H1 (cell line): Measurements from ENCODE around the gene TRIM60. TPM values are rescaled to one million over a fixed set of nuclear protein-coding genes. Genes with fewer than 3 reads are reported as not detected.

Experiments
- CTCF ChIA-PET: fragments of 300-600 bp; sonication (Branson Sonifier 250); formaldehyde crosslinking; loops from one replicate; lab custom pipeline; 2021; ENCODE audit not compliant: partially characterized antibody; lab: Charles Lee
- POLR2A ChIA-PET: fragments of 300-600 bp; sonication (Branson Sonifier 250); formaldehyde crosslinking; loops from one replicate; lab custom pipeline; 2021; ENCODE audit warnings: inconsistent platforms; ENCODE audit not compliant: partially characterized antibody; lab: Charles Lee
- DNase-seq, 2 experiments: peaks; one replicate each; pipeline versions ENCODE4 v3.0.0 to v3.0.0-alpha.2; 2010 to 2022; ENCODE audit warnings: low spot score in 2 of 2, low read depth in 1 of 2, mixed read lengths in 1 of 2
- FAIRE-seq: peaks from 2 replicates; lab custom pipeline; 2011; peaks lifted over from hg19 to GRCh38; lab: Jason Lieb, UNC
- H2AFZ ChIP-seq: 2 replicates; pipeline ENCODE4 v1.8.1; 2012; ENCODE audit warnings: low read length, inconsistent platforms
- H2AK5ac ChIP-seq: 2 replicates; pipeline ENCODE4 v1.6.1; 2013; ENCODE audit warnings: low read depth, low read length
- H2BK120ac ChIP-seq: replicated peaks from 2 replicates; pipeline ENCODE3; 2013; ENCODE audit warnings: low read depth, low read length, inconsistent platforms
- H2BK12ac ChIP-seq: 2 replicates; pipeline ENCODE4 v1.6.1; 2013; ENCODE audit warnings: low read depth, low read length
- H2BK15ac ChIP-seq: 2 replicates; pipeline ENCODE4 v1.6.1; 2013; ENCODE audit warnings: low read length
- H2BK20ac ChIP-seq: 2 replicates; pipeline ENCODE4 v1.6.1; 2013; ENCODE audit warnings: low read length
- H2BK5ac ChIP-seq: 2 replicates; pipeline ENCODE4 v1.6.1; 2013; ENCODE audit warnings: low read depth, low read length
- H3K14ac ChIP-seq: 2 replicates; pipeline ENCODE4 v1.6.1; 2013; ENCODE audit warnings: inconsistent platforms; ENCODE audit not compliant: insufficient read length
- H3K18ac ChIP-seq: 2 replicates; pipeline ENCODE4 v1.6.1; 2013; ENCODE audit warnings: low read length; ENCODE audit errors: extremely low read depth
- H3K23ac ChIP-seq: 2 replicates; pipeline ENCODE4 v1.6.1; 2013; ENCODE audit warnings: inconsistent platforms; ENCODE audit not compliant: insufficient read length
- H3K23me2 ChIP-seq: 2 replicates; pipeline ENCODE4 v1.6.1; 2013; ENCODE audit warnings: low read depth, low read length
- H3K27ac ChIP-seq: 2 replicates; pipeline ENCODE4 v1.6.1; 2011; ENCODE audit warnings: low read depth, low read length, inconsistent platforms
- H3K27me3 ChIP-seq, 4 experiments: replicated peaks in 1 of 4; 1 replicate in 1 of 4; 2 replicates in 3 of 4; pipeline versions ENCODE4 v1.6.1 to v1.8.1; 2011 to 2013; ENCODE audit warnings: low read length in 3 of 4, mild to moderate bottlenecking in 3 of 4, inconsistent platforms in 2 of 4, mixed read lengths in 2 of 4, moderate library complexity in 1 of 4; ENCODE audit not compliant: control insufficient read depth in 3 of 4, insufficient read depth in 3 of 4; ENCODE audit errors: extremely low read depth in 1 of 4
- H3K36me3 ChIP-seq, 4 experiments: 2 replicates each; pipeline versions ENCODE4 v1.6.1 to v1.8.1; 2011 to 2013; ENCODE audit warnings: mild to moderate bottlenecking in 4 of 4, low read length in 3 of 4, moderate library complexity in 2 of 4, control low read depth in 1 of 4, inconsistent platforms in 1 of 4; ENCODE audit not compliant: insufficient read depth in 4 of 4, control insufficient read depth in 2 of 4
- H3K4ac ChIP-seq: replicated peaks from 2 replicates; pipeline ENCODE3; 2013; ENCODE audit warnings: low read length, low read depth, mixed read lengths, inconsistent platforms; ENCODE audit not compliant: insufficient read length
- H3K4me1 ChIP-seq, 4 experiments: replicated peaks in 1 of 4; 1 replicate in 1 of 4; 2 replicates in 3 of 4; pipeline versions ENCODE4 v1.6.1 to v1.8.1; 2011 to 2013; ENCODE audit warnings: low read length in 3 of 4, inconsistent platforms in 2 of 4, mixed read lengths in 1 of 4; ENCODE audit not compliant: insufficient read depth in 4 of 4, control insufficient read depth in 3 of 4
- H3K4me2 ChIP-seq, 2 experiments: 2 replicates each; pipeline versions ENCODE4 v1.6.1 to v1.8.1; 2011 to 2013; ENCODE audit warnings: low read depth in 2 of 2, low read length in 2 of 2, control low read depth in 1 of 2, inconsistent platforms in 1 of 2, mild to moderate bottlenecking in 1 of 2; ENCODE audit not compliant: insufficient read depth in 1 of 2
- H3K4me3 ChIP-seq, 4 experiments: fragments of 200-600, 300-600 bp in 1 of 4; sonication (generic), shearing (Covaris generic), sonication (Bioruptor Twin) in 1 of 4; 2 replicates each; pipeline versions ENCODE4 v1.5.1 to v1.8.1; 2011 to 2016; ENCODE audit warnings: low read length in 4 of 4, low read depth in 3 of 4, control low read depth in 2 of 4, inconsistent platforms in 2 of 4, mild to moderate bottlenecking in 2 of 4, mixed read lengths in 1 of 4, moderate library complexity in 1 of 4; ENCODE audit not compliant: insufficient read depth in 2 of 4; ENCODE audit errors: extremely low read depth in 1 of 4
- H3K56ac ChIP-seq: replicated peaks from 2 replicates; pipeline ENCODE3; 2013; ENCODE audit warnings: low read depth, mild to moderate bottlenecking, mixed read lengths, low read length, inconsistent platforms; ENCODE audit not compliant: insufficient read length
- H3K79me1 ChIP-seq: 2 replicates; pipeline ENCODE4 v1.6.1; 2013; ENCODE audit warnings: low read depth, low read length, control low read depth
- H3K79me2 ChIP-seq, 2 experiments: 2 replicates each; pipeline versions ENCODE4 v1.6.1 to v1.8.1; 2012 to 2013; ENCODE audit warnings: low read length in 2 of 2, mild to moderate bottlenecking in 2 of 2, inconsistent platforms in 1 of 2; ENCODE audit not compliant: insufficient read depth in 2 of 2, control insufficient read depth in 1 of 2
- H3K9ac ChIP-seq, 4 experiments: replicated peaks in 1 of 4; 1 replicate in 1 of 4; 2 replicates in 3 of 4; pipeline versions ENCODE4 v1.6.1 to v1.8.1; 2011 to 2013; ENCODE audit warnings: low read depth in 3 of 4, low read length in 3 of 4, control low read depth in 2 of 4, mild to moderate bottlenecking in 2 of 4, moderate library complexity in 2 of 4, inconsistent platforms in 1 of 4; ENCODE audit errors: extremely low read depth in 1 of 4
- H3K9me3 ChIP-seq, 2 experiments: 2 replicates each; pipeline versions ENCODE4 v1.6.1 to v1.8.1; 2012 to 2013; ENCODE audit warnings: mild to moderate bottlenecking in 2 of 2, moderate library complexity in 2 of 2, control low read depth in 1 of 2, inconsistent platforms in 1 of 2, low read depth in 1 of 2, low read length in 1 of 2, mixed read lengths in 1 of 2; ENCODE audit not compliant: insufficient read depth in 2 of 2
- H4K20me1 ChIP-seq, 2 experiments: replicated peaks in 1 of 2; 2 replicates each; pipeline versions ENCODE3 to v1.8.1; 2011 to 2013; ENCODE audit warnings: inconsistent platforms in 2 of 2, low read length in 2 of 2, mild to moderate bottlenecking in 1 of 2; ENCODE audit not compliant: insufficient read depth in 2 of 2, control insufficient read depth in 1 of 2
- H4K5ac ChIP-seq: 2 replicates; pipeline ENCODE4 v1.6.1; 2013; ENCODE audit warnings: low read length, low read depth, mixed read lengths, inconsistent platforms; ENCODE audit not compliant: insufficient read length
- H4K8ac ChIP-seq: 2 replicates; pipeline ENCODE4 v1.8.0; 2013; ENCODE audit warnings: mild to moderate bottlenecking, moderate library complexity, low read length, inconsistent platforms; ENCODE audit not compliant: insufficient read depth; ENCODE audit errors: extremely low read depth
- H4K91ac ChIP-seq: replicated peaks from 2 replicates; pipeline ENCODE3; 2013; ENCODE audit warnings: low read length, mixed read lengths, inconsistent platforms; ENCODE audit not compliant: insufficient read length
- CREB1 ChIP-seq: IDR thresholded peaks from 2 replicates; pipeline ENCODE4 v1.6.1; 2012; ENCODE audit warnings: inconsistent platforms
- EZH2 ChIP-seq: fragments of 200-600 bp; sonication (generic); IDR thresholded peaks from 2 replicates; pipeline ENCODE4 v1.7.1; 2012; ENCODE audit warnings: low read depth, mild to moderate bottlenecking, moderate library complexity, low read length, inconsistent platforms; ENCODE audit not compliant: severe bottlenecking
- HDAC2 ChIP-seq, 2 experiments: fragments of 300-600 bp in 1 of 2; sonication (generic) in 1 of 2; IDR thresholded peaks; 2 replicates each; pipeline ENCODE4 v1.6.1; 2011 to 2012; ENCODE audit warnings: low read depth in 2 of 2, low read length in 2 of 2, mild to moderate bottlenecking in 2 of 2, moderate library complexity in 2 of 2, borderline replicate concordance in 1 of 2, inconsistent platforms in 1 of 2
- RAD21 ChIP-seq, 2 experiments: IDR thresholded peaks in 1 of 2; conservative IDR thresholded peaks in 1 of 2; 2 replicates each; pipeline ENCODE4 v1.6.1; 2011; ENCODE audit warnings: low read depth in 2 of 2, low read length in 2 of 2, improper control_type of control experiment in 1 of 2, inconsistent platforms in 1 of 2, mild to moderate bottlenecking in 1 of 2, moderate library complexity in 1 of 2
- SAP30 ChIP-seq: fragments of 300-600 bp; sonication (generic); IDR thresholded peaks from 2 replicates; pipeline ENCODE4 v1.7.1; 2012; ENCODE audit warnings: low read length, moderate library complexity, mild to moderate bottlenecking, inconsistent platforms; ENCODE audit not compliant: insufficient read depth, insufficient replicate concordance
- SP1 ChIP-seq: IDR thresholded peaks from 2 replicates; pipeline ENCODE4 v1.6.1; 2011; ENCODE audit warnings: low read depth, low read length
- TAF1 ChIP-seq: IDR thresholded peaks from 2 replicates; pipeline ENCODE4 v1.6.1; 2011; ENCODE audit warnings: mild to moderate bottlenecking, low read depth, low read length
- WGBS, 2 experiments: shearing (Covaris generic) in 1 of 2; methylation state at CpG; one replicate each; pipeline versions ENCODE4 v1.1.6 to v1.1.7; 2013 to 2015; ENCODE audit warnings: low lambda C conversion rate in 2 of 2, mixed read lengths in 2 of 2, inconsistent platforms in 1 of 2, low coverage in 1 of 2, missing lambda C conversion rate in 1 of 2; ENCODE audit not compliant: insufficient replicate concordance in 2 of 2, insufficient coverage in 1 of 2, insufficient read length in 1 of 2; ENCODE audit errors: extremely low coverage in 1 of 2, missing lambda C conversion rate in 1 of 2; 5-methylcytosine and 5-hydroxymethylcytosine counted together
- polyA plus RNA-seq, 7 experiments: library from polyadenylated mRNA; depleted of rRNA in 3 of 7; stranded (reverse) in 5 of 7; unstranded in 2 of 7; fragments of >200 nt in 5 of 7; fragments of 200-250 nt in 2 of 7; gene quantifications; 1 replicate in 5 of 7; 2 replicates in 1 of 7; 4 replicates in 1 of 7; pipeline versions ENCODE4 v1.2.1 to v1.2.3, GENCODE V29; 2011 to 2013; ENCODE audit warnings: missing spikeins in 2 of 7, mixed read lengths in 2 of 7
- total RNA-seq: library from RNA; stranded (reverse); fragmentation: NEBNext Ultra II Directional; extraction: Animal tissue kit (Norgen Biotek cat#: 25700); gene quantifications from 2 replicates; pipeline ENCODE4 v1.2.1, GENCODE V29; 2021
- TF ChIP-seq, protein P1 (sequence below), 3 experiments: IDR thresholded peaks; 1 replicate in 2 of 3; 2 replicates in 1 of 3; pipeline versions ENCODE4 v1.5.1 to v1.6.1; 2011; ENCODE audit warnings: low read length in 3 of 3, mild to moderate bottlenecking in 3 of 3, inconsistent platforms in 2 of 3, low read depth in 1 of 3, moderate library complexity in 1 of 3; ENCODE audit not compliant: insufficient read depth in 1 of 3; ENCODE audit errors: control extremely low read depth in 1 of 3
- TF ChIP-seq, protein P2 (sequence below): IDR thresholded peaks from 2 replicates; pipeline ENCODE4 v1.6.1; 2012; ENCODE audit warnings: low read length, inconsistent platforms

Gene TRIM60
- total and polyA plus RNA-seq, 2 of the 8 experiments (the other 6 are each of a cell fraction or from before 2014, with no cell fraction given): not detected

DNA sequence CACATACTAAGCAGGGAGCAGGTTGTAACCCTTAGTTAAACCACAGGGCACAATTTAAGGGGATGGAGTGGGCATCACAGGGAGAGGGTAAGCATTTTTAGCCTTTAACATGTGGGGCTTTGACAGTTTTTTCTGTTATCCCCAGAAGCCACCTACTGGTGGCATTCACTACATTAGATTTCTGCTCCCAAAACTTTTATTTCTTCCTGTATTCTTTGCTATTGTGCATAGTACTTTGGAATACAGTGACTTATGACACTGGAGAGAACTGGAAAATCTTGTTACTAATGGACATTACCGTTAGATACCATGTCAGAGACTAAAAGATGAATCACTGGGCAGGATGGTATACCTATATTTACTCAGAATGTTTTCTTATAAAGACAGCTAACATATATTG, 29.1 kb downstream of the TRIM60 start:
- Histone ChIP-seq H3K36me3 (no peaks in the 10 kb centered on the region), H3K23ac (no peak overlapping the region), H2BK5ac (no peak overlapping the region), H3K23me2 (no peaks in the 10 kb centered on the region), H3K18ac (no peak overlapping the region), H3K14ac (no peak overlapping the region), H3K4me3 (no peak overlapping the region), H2BK20ac (no peak overlapping the region), H2BK120ac (no peak overlapping the region), H3K9ac (no peak overlapping the region), H2BK12ac (no peak overlapping the region), H3K4ac (no peak overlapping the region), H3K9me3 (no peaks in the 10 kb centered on the region), H3K27ac (no peak overlapping the region), H3K56ac (no peak overlapping the region), H3K4me1 (no peaks in the 10 kb centered on the region), H4K5ac (no peak overlapping the region), H3K27me3 (no peaks in the 10 kb centered on the region), H3K79me2 (no peaks in the 10 kb centered on the region), H4K20me1 (no peaks in the 10 kb centered on the region), H3K79me1 (no peaks in the 10 kb centered on the region; the same call in 1 of the 2 replicates), H2BK15ac (no peak overlapping the region), H2AK5ac (no peak overlapping the region), H2AFZ (no peak overlapping the region), H4K91ac (no peak overlapping the region), H3K4me2 (no peak overlapping the region), H4K8ac (no peak overlapping the region)
- FAIRE-seq: no peak
- ChIA-PET CTCF (interaction anchor here (1.0 to 3.0 kb wide), 10 partner anchors 10 to 219 kb away, joined by 3 to 13 read pairs (median 5); no protein-coding TSS in a partner anchor), POLR2A (no interaction called here)
- WGBS, 2 experiments: 96% methylated on average over 1 of the region's 1 CpG; no CpG with 5 or more reads in 1 of the 2 experiments
- DNase-seq: no peak
- no peak for TF ChIP-seq EZH2
- TF ChIP-seq, protein P1, sequence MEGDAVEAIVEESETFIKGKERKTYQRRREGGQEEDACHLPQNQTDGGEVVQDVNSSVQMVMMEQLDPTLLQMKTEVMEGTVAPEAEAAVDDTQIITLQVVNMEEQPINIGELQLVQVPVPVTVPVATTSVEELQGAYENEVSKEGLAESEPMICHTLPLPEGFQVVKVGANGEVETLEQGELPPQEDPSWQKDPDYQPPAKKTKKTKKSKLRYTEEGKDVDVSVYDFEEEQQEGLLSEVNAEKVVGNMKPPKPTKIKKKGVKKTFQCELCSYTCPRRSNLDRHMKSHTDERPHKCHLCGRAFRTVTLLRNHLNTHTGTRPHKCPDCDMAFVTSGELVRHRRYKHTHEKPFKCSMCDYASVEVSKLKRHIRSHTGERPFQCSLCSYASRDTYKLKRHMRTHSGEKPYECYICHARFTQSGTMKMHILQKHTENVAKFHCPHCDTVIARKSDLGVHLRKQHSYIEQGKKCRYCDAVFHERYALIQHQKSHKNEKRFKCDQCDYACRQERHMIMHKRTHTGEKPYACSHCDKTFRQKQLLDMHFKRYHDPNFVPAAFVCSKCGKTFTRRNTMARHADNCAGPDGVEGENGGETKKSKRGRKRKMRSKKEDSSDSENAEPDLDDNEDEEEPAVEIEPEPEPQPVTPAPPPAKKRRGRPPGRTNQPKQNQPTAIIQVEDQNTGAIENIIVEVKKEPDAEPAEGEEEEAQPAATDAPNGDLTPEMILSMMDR (IDR thresholded peaks at IDR 0.05; ENCODE audit: control extremely low read depth in 1 of 3, insufficient read depth in 1 of 3, low read depth in 1 of 3, low read length in 3 of 3): peak in 2 of 3 experiments; percentile 15 to 17; a peak in 2 of 4 replicates
- TF ChIP-seq CREB1: no peak
- no peak for TF ChIP-seq SP1
- TF ChIP-seq RAD21 (IDR thresholded peaks at IDR 0.05 in 1 of 2, conservative IDR thresholded peaks at IDR 0.05 in 1 of 2; ENCODE audit: low read depth in 2 of 2, low read length in 2 of 2): peak; percentile 36 to 44; a peak in 3 of 4 replicates
- TF ChIP-seq, protein P2, sequence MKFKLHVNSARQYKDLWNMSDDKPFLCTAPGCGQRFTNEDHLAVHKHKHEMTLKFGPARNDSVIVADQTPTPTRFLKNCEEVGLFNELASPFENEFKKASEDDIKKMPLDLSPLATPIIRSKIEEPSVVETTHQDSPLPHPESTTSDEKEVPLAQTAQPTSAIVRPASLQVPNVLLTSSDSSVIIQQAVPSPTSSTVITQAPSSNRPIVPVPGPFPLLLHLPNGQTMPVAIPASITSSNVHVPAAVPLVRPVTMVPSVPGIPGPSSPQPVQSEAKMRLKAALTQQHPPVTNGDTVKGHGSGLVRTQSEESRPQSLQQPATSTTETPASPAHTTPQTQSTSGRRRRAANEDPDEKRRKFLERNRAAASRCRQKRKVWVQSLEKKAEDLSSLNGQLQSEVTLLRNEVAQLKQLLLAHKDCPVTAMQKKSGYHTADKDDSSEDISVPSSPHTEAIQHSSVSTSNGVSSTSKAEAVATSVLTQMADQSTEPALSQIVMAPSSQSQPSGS: no peak
- no peak for TF ChIP-seq TAF1
- no peak for TF ChIP-seq HDAC2 (IDR thresholded peaks at IDR 0.05; ENCODE audit: borderline replicate concordance in 1 of 2, low read depth in 2 of 2, low read length in 2 of 2)
- TF ChIP-seq SAP30: no peak
